ENCODE measurements around the gene FEM1C.

The FEM1C gene

DNA sequence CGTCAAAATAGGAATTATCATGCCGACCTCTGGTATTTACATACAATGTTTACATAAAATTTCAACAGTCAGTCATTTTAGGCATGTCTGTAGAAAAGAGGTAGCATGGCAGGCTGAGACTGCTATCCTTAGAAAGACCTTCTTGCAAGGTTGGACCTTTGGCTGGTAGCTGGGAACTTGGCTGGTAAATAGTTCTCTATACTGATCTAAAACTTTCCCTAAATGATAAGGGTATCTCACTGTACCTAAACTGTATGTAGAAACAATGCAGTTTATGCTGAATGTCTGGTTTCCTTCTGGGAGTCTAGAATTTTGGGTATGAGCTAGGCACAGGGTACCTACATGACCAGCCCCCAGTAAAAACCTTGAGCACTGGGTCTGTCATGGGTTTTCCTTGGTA is 18.0 kb downstream of the FEM1C start:
- no peak overlapping the region for H3K4me3 ChIP-seq (ENCODE audit: low read length)
- TF ChIP-seq, protein P1, sequence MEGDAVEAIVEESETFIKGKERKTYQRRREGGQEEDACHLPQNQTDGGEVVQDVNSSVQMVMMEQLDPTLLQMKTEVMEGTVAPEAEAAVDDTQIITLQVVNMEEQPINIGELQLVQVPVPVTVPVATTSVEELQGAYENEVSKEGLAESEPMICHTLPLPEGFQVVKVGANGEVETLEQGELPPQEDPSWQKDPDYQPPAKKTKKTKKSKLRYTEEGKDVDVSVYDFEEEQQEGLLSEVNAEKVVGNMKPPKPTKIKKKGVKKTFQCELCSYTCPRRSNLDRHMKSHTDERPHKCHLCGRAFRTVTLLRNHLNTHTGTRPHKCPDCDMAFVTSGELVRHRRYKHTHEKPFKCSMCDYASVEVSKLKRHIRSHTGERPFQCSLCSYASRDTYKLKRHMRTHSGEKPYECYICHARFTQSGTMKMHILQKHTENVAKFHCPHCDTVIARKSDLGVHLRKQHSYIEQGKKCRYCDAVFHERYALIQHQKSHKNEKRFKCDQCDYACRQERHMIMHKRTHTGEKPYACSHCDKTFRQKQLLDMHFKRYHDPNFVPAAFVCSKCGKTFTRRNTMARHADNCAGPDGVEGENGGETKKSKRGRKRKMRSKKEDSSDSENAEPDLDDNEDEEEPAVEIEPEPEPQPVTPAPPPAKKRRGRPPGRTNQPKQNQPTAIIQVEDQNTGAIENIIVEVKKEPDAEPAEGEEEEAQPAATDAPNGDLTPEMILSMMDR (IDR thresholded peaks at IDR 0.05; ENCODE audit: insufficient read depth, low read depth, low read length, missing control alignments) = no peak
- DNase-seq (ENCODE audit: low read depth) = no peak

DNA sequence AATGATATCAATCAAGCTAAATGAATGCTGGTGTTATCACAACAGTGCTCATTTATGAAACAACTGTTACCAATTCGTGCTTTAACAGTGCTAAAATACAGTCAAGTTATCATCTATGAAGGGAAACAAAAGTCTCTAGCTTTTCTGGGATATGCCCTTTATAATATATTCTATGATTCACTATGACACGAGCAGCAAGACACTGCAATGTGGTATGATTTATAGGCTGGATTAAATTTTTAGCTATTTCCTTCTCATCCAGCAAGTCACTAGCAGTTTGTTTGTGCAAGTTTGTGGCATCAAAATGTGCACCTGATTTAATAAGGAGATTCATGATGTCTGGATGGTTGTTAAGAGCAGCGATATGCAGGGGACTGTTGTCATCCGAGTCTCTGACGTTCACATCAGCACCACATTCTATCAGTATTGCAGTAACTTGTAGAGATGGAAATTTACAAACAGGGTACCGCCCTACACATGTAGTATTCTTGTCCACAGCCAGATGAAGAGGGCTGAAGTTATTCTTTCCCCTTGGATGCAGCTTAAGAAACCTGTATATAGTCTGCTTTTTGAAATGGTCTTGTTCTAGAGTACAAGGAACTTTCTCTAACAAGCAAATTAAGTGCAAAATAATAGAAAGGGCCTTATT is 20.3 kb downstream of the FEM1C start:
- DNase-seq (ENCODE audit: low read depth) = no peak
- H3K4me3 ChIP-seq (ENCODE audit: low read length) = no peak overlapping the region
- TF ChIP-seq, protein P1 (IDR thresholded peaks at IDR 0.05; ENCODE audit: insufficient read depth, low read depth, low read length, missing control alignments) = no peak

DNA sequence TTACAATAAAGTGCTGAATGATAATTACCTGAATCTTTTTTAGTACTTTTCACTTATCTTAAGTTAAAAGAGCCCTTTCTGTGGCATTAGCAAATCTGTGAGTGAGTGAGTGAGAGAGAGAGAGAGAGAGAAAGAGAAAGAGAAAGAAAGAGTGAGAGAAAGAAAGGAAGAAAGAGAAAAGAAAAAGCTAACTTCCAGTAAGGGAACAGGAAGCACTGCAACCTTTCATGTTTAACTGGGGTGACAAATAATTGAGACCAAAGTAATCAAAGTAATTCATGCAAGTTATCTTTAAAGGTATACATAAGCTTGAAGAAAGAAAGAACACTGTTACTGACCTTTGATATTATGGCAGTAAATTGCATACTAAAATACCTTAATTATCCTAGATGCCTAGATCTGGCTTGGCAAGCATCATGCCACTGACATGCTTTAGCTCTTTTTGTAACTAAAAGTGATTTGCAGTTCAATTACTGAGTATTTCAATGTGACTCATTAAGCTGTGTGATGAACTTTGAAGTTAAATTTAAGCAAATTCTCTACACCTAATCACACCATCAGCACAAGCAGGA is 21.7 kb downstream of the FEM1C start:
- no peak overlapping the region for H3K4me3 ChIP-seq (ENCODE audit: low read length)
- DNase-seq (ENCODE audit: low read depth) = no peak
- TF ChIP-seq, protein P1 (IDR thresholded peaks at IDR 0.05; ENCODE audit: insufficient read depth, low read depth, low read length, missing control alignments) = no peak

DNA sequence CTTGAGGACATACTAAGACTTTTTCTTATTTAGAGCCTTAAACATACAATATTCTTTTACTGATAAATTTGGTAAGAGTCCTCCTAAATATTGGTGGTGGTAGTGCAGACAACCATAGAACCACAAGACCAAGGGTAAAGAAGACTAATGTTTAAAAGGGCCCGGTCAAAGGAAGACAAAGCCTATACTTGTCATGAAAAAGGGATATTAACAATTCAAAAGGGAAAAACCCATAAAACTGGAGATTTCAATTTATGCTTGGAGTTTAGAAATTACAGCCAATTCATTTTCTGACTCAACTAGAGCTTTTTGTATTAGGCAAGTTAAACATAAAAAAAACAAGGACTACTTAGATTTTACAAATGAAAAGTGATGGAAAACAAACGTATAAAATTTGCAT is 24.4 kb downstream of the FEM1C start:
- H3K4me3 ChIP-seq (ENCODE audit: low read length) = no peak overlapping the region
- TF ChIP-seq, protein P1 (IDR thresholded peaks at IDR 0.05; ENCODE audit: insufficient read depth, low read depth, low read length, missing control alignments) = no peak
- DNase-seq (ENCODE audit: low read depth) = no peak

DNA sequence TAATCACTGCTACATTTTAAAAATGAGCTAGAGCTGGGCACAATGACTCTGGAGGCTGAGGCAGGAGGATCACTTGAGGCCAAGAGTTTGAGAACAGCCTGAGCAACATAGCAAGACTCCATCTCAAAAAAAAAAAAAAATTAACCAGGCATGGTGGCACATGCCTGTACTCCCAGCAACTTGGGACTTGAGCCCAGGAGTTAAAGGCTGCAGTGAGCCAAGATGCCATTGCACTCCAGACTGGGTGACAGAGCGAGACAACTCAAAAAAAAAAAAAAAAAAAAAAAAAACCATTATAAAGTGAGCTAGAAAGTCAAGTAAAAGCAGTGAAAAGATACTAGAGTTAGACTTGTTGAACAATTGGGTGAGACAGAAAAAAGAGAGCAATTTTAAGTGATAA is 28.2 kb downstream of the FEM1C start:
- no peak for DNase-seq (ENCODE audit: low read depth)
- no peak overlapping the region for H3K4me3 ChIP-seq (ENCODE audit: low read length)
- TF ChIP-seq, protein P1 (IDR thresholded peaks at IDR 0.05; ENCODE audit: insufficient read depth, low read depth, low read length, missing control alignments) = no peak

DNA sequence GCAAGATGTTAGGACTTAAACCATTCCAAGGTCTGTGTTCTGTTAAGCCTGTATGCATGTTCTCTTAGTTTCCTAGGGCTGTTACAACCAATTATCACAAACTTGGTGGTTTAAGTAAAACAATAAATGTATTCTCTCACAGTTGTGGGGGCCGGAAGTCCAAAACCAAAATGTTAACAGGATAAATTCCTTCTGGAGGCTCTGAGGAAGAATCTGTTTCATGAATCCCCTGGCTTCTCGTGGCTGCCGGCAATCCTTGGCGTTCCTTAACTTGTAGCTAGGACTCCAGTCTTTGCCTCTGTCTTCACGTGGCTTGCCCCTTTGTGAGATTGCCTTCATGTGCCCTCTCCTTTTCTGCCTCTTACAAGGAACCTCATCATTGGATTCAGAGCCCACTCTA is 30.4 kb downstream of the FEM1C start:
- no peak for DNase-seq (ENCODE audit: low read depth)
- TF ChIP-seq, protein P1 (IDR thresholded peaks at IDR 0.05; ENCODE audit: insufficient read depth, low read depth, low read length, missing control alignments) = no peak
- no peak overlapping the region for H3K4me3 ChIP-seq (ENCODE audit: low read length)

DNA sequence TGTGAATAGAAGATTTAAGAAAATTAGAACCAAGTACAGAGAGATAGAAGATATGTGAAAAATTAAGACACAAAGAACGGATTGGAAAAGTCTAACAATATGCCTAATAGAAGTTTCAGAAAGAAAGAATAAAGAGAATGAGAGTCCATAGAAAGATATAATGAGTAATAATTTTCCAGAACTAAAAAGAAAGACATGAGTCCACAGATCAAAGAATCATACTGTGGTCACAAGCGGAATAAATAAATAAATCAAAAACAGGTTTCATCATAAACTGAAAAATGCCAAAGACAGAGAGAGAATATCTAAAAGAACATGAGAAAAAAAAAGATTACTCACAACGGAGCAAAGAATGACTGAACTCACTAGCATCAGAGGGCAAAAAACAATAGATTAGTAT is 32.9 kb downstream of the FEM1C start:
- no peak overlapping the region for H3K4me3 ChIP-seq (ENCODE audit: low read length)
- TF ChIP-seq, protein P1 (IDR thresholded peaks at IDR 0.05; ENCODE audit: insufficient read depth, low read depth, low read length, missing control alignments) = no peak
- DNase-seq (ENCODE audit: low read depth) = no peak
